DND-41 (cell line): ENCODE data around the gene DDX51.

Experiments
- CTCF ChIP-seq: IDR thresholded peaks from 2 replicates; pipeline ENCODE4 v1.5.1; 2012; ENCODE audit warnings: borderline replicate concordance, low read length, moderate library complexity, mild to moderate bottlenecking; ENCODE audit not compliant: poor library complexity, severe bottlenecking; ENCODE audit errors: extremely low read depth
- EZH2 ChIP-seq: IDR thresholded peaks from 3 replicates; pipeline ENCODE4 v1.6.1; 2012; ENCODE audit warnings: borderline replicate concordance, low read depth, mild to moderate bottlenecking, moderate library complexity, low read length, inconsistent platforms; ENCODE audit not compliant: severe bottlenecking

- no peak for TF ChIP-seq EZH2
- TF ChIP-seq CTCF, result no peak
Measured at GRCh38 chr12:132170094-132170636, 26.0 kb upstream of the DDX51 start.
